ENCODE measurements around the gene HSDL1.

Gene HSDL1

DNA sequence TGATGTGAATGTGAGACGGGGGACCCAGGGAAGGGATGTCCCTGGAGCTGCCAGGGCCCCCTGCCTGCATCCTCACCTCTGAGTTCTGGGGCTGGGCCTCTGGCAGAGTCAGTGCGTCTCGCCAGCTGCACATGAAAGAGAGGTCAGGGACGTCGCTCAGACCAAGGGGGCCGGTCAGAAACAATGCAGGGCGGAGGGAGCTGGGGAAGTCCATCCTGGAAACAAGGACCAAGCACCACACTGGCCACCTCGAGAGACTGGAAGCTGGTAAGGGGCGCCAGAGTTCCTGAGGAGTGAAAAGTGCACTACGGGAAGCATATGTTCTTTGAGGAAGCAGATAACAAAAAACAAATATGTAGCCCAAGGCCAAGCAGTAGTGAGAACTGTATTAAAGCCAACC lies 39.8 kb upstream of the HSDL1 start:
- TF ChIP-seq, protein P1, sequence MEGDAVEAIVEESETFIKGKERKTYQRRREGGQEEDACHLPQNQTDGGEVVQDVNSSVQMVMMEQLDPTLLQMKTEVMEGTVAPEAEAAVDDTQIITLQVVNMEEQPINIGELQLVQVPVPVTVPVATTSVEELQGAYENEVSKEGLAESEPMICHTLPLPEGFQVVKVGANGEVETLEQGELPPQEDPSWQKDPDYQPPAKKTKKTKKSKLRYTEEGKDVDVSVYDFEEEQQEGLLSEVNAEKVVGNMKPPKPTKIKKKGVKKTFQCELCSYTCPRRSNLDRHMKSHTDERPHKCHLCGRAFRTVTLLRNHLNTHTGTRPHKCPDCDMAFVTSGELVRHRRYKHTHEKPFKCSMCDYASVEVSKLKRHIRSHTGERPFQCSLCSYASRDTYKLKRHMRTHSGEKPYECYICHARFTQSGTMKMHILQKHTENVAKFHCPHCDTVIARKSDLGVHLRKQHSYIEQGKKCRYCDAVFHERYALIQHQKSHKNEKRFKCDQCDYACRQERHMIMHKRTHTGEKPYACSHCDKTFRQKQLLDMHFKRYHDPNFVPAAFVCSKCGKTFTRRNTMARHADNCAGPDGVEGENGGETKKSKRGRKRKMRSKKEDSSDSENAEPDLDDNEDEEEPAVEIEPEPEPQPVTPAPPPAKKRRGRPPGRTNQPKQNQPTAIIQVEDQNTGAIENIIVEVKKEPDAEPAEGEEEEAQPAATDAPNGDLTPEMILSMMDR (conservative IDR thresholded peaks at IDR 0.05), result no peak
- no peak overlapping the region for H3K27ac ChIP-seq

DNA sequence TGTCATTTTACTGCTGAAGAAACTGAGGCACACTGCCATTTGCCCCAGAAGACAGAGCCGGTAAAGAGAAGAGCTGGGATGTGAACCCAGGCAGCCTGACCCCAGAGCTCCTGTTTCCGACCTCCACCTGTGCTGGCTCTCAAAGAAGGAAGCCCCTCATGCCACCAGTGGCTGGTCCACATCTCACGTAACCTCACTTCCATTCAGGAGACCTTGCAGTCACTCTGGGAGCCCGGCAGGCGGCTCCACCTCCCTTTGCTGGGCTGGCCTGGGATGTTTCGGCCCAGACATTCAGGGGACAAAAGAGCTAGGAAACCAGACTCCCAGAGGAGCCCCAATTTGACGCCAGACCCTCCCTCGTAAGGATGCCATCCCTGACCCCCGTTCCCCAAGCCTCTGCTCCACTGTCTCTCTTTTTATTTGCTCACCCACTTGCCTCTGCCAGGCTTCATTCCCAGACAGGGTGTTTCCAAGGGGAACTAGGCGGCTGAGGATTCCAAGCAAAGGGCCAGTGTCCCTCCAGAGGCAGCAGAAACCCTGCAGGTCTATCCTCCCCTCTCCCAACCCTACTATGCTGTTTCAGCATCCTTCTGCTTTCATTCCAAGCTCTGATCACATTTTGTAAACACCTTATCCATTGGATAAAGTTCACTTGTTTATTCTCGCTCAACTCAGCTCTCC lies 39.1 kb upstream of the HSDL1 start:
- no peak overlapping the region for H3K27ac ChIP-seq
- TF ChIP-seq, protein P1 (conservative IDR thresholded peaks at IDR 0.05), result no peak

DNA sequence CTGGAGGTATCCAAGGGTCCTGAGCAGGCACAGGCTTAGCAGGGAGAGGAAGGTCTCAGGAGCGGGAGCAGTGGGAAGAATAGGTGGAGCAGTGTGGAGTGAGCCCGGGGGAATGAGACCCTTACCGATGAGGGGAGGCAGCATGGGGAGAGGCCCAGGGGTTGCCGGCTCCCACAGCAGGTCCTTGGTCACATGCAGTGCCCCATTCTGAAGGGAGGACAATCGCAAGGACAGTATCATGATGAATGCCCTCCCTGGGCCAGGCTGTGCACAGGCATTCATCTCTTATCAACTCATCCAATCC lies 38.5 kb upstream of the HSDL1 start:
- no peak overlapping the region for H3K27ac ChIP-seq
- TF ChIP-seq, protein P1 (conservative IDR thresholded peaks at IDR 0.05), result no peak

DNA sequence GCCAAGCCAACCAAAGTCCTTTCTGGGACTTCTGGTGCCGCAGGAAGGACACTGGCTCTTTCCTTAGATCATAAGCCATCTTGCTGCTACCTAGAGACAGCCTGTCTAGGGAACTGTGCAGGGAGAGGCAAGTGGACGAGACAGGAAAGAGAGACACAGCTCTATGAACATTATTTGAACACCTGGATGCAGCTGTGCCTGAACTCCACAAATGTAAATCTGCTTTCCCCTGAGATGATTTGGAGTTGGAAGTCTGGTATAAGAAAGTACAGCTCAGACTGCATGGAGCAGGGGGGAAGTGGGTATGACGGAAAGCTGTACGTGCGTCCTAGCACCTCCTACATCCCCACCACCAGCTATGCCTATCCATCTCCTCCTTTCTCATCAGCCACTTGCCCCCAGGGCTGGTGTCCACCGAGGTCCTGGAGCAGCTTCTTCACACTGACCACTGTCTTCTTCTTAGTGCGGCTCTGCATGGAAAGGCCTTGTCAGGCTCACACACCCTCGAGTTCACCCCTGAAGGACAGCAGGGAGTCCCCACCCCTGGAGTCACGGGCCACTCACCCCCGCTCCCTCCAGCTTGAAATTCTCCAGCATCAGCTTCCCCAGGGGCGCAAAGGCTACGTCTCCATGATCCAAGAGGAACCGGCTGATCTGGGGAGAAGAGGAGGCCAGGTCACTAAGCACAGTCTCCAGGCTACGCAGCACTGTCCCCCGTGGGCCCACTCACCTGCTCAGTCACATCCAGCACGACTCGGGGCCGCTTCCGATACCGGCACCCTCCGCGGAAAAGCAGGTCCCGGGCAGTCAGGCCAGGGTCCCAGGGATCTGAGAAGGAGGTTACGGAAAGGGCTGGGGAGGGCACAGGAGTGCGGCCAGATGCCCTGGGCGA lies 37.9 kb upstream of the HSDL1 start:
- H3K27ac ChIP-seq, result no peak overlapping the region
- TF ChIP-seq, protein P1 (conservative IDR thresholded peaks at IDR 0.05), result no peak

DNA sequence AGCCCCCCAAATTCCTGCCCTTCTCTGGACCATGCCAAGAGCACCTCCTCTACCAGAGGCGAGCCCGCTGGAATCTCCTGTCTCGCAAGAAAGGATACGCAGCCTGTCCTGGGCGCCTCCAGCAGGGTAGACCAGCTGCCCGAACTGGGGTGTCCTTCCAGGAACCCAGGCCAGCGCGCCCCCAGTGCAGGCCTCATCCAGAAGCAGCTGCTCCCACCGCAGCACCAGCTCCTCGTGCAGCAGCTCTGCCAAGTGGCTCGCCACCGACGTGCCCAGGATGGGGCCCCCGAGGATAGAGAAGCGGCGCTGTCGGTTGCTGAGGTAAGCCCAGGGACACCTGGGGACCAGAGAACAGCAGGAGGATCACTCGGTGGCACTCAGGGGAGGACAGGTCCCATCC lies 37.1 kb upstream of the HSDL1 start:
- TF ChIP-seq, protein P1 (conservative IDR thresholded peaks at IDR 0.05), result no peak
- no peak overlapping the region for H3K27ac ChIP-seq

DNA sequence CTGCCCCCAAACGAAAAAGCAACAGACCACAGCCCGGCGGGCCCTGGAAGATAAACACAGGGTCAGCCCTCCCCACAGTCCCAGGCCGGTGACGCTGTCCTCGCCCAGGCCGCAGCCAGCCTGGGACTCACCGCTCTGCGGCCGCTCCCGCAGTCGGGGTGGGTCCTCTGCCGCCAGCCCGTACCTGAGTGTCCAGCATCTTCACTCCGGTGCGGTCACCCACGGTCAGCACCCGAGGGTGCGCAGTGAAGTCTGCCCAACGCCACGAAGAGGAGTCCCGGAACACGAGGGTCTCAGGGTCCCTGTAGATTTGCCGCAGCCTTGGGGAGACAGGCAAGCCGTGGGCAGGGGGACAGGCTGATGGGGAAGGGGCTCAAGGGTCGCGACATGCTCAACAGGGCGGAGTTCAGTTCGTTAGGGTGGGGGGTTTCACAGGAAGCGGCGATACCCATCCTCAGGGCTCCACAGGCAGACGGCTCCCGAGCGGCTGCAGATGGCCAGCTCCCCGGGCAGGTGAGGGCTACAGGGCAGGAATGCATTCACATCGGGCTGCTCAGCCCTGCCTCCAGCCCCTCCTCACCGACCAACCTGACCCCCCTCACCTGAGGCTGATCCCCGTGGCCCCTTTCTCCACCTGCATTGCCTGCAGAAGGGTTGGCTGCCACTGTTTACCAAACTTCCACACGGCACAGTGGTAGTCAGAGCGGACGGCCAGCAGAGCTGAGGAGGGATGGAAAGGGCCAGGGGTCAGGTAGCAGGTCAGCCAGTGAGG lies 36.4 kb upstream of the HSDL1 start:
- TF ChIP-seq, protein P1 (conservative IDR thresholded peaks at IDR 0.05), result no peak
- no peak overlapping the region for H3K27ac ChIP-seq

DNA sequence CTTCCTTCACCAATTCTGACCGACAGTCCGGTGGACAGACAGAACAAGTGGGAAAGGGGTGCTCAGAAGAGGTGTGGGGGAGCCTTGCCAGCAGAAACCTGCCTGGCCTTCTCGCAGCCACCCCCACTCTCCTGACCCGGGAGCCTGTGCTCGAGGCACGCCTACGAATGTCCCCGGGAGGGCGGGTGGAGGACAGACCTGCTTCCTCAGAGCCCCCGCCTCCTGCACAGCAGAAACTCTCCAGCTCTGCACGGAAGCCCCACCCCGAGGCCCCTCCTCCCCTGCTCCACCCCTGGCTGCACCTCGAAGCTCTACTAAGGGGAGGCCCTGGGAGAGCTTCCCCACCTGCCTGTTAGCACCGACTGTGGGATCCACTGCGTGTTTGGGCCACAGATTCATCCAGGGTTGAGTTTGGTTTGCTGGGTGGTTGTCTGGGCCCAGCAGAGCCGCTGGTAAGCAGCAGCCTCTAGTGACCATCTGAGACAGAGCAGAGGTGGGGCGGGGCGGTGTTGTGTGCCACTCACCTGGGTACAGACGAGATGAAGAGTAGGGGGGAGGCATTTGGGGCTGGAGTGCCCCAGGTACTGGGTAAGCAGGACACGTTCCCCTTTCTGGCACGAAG lies 35.7 kb upstream of the HSDL1 start:
- H3K27ac ChIP-seq, result no peak overlapping the region
- TF ChIP-seq, protein P1 (conservative IDR thresholded peaks at IDR 0.05), result no peak
